Esophagus muscularis mucosa (tissue), 4 donors: ENCODE results near the gene NSDHL. TPM values are rescaled to one million over a fixed set of nuclear protein-coding genes. Genes with fewer than 3 reads are reported as not detected.

Experiments used
- DNase-seq: peaks from one replicate; pipeline ENCODE4 v3.0.0-alpha.2; 2017; ENCODE audit errors: extremely low spot score
- H3K27ac ChIP-seq, 4 donors: fragments of 200-600 bp; sonication (generic); replicated peaks in 1 of 4; 1 replicate in 3 of 4; 2 replicates in 1 of 4; pipeline ENCODE4 v1.5.1; 2016 to 2019; ENCODE audit warnings: mild to moderate bottlenecking in 1 of 4
- H3K27me3 ChIP-seq, 4 donors: fragments of 200-600 bp; sonication (generic); one replicate each; pipeline versions ENCODE4 v1.5.1 to v1.6.0; 2016 to 2019
- H3K36me3 ChIP-seq, 4 donors: fragments of 200-600 bp; sonication (generic); one replicate each; pipeline ENCODE4 v1.5.1; 2016 to 2019
- H3K4me1 ChIP-seq, 4 donors: fragments of 200-600 bp; sonication (generic); one replicate each; pipeline ENCODE4 v1.5.1; 2016 to 2019
- H3K4me3 ChIP-seq, 4 donors: fragments of 200-600 bp; sonication (generic); 1 replicate in 2 of 4; 2 replicates in 2 of 4; pipeline ENCODE4 v1.5.1; 2016 to 2019; ENCODE audit warnings: mild to moderate bottlenecking in 4 of 4, moderate library complexity in 1 of 4
- H3K9me3 ChIP-seq, 4 donors: fragments of 200-600 bp; sonication (generic); 1 replicate in 3 of 4; 2 replicates in 1 of 4; pipeline ENCODE4 v1.5.1; 2016 to 2019
- CTCF ChIP-seq, 3 experiments: fragments of 200-600 bp in 2 of 3; fragments of 450-650 bp in 1 of 3; sonication (generic) in 2 of 3; IDR thresholded peaks; one replicate each; pipeline ENCODE4 v1.5.1; 2017 to 2019; ENCODE audit warnings: antibody characterized with exemption in 3 of 3, mild to moderate bottlenecking in 2 of 3, moderate library complexity in 1 of 3
- EP300 ChIP-seq: sonication (generic); formaldehyde crosslinking; IDR thresholded peaks from one replicate; pipeline ENCODE4 v1.6.1; 2017; ENCODE audit warnings: antibody characterized with exemption
- POLR2A ChIP-seq: fragments of 450-650 bp; IDR thresholded peaks from one replicate; pipeline ENCODE4 v1.6.1; 2017; ENCODE audit warnings: antibody characterized with exemption, moderate library complexity, mild to moderate bottlenecking, low read depth
- POLR2AphosphoS5 ChIP-seq, 2 donors: sonication (generic); formaldehyde crosslinking; IDR thresholded peaks; one replicate each; pipeline ENCODE4 v1.6.1; 2017; ENCODE audit warnings: antibody characterized with exemption in 2 of 2
- whole genome bisulfite sequencing: methylation state at CpG from one replicate; pipeline ENCODE4 v1.1.5; 2018; 5-methylcytosine and 5-hydroxymethylcytosine counted together
- intact Hi-C: fragments of 100-400 bp; cut with DNase I; formaldehyde crosslinking; loops from one replicate; pipeline ENCODE4 v1.15.1; 2023
- total RNA-seq, 4 donors: library from RNA; depleted of rRNA; stranded (reverse); fragments of >200 nt; gene quantifications; one replicate each; pipeline versions ENCODE4 v1.1.0 to v1.2.1, GENCODE V29; 2016

NSDHL gene
- total RNA-seq, 4 donors from 2014 or later = 5.8 to 10.1 (median 8.7) TPM

- H3K36me3 ChIP-seq = no peaks in the 10 kb centered on the region
- no peak overlapping the region for H3K4me3 ChIP-seq
- no peaks in the 10 kb centered on the region for H3K9me3 ChIP-seq
- TF ChIP-seq POLR2A = no peak
- no peak for TF ChIP-seq EP300
- no peak for TF ChIP-seq POLR2AphosphoS5 (IDR thresholded peaks at IDR 0.05)
- TF ChIP-seq CTCF (IDR thresholded peaks at IDR 0.05) = no peak
- DNase-seq = no peak
- WGBS = 77% methylated on average over 11 of the region's 21 CpGs
- no peaks in the 10 kb centered on the region for H3K4me1 ChIP-seq
- intact Hi-C loops = no loop called here
- no peak overlapping the region for H3K27ac ChIP-seq
- no peaks in the 10 kb centered on the region for H3K27me3 ChIP-seq
These were observed 87.1 kb downstream of the NSDHL start for GRCh38 chrX:152917656-152918579.

GRCh38 chrX:152918707-152919106 is 87.8 kb downstream of the NSDHL start:
- H3K4me1 ChIP-seq = no peaks in the 10 kb centered on the region
- H3K36me3 ChIP-seq = no peaks in the 10 kb centered on the region
- no peaks in the 10 kb centered on the region for H3K9me3 ChIP-seq
- H3K4me3 ChIP-seq = no peak overlapping the region
- H3K27ac ChIP-seq = no peak overlapping the region
- TF ChIP-seq EP300 (no peak), POLR2A (no peak)
- DNase-seq = no peak
- intact Hi-C loops = no loop called here
- WGBS = 61% methylated on average over 7 of the region's 7 CpGs
- no peaks in the 10 kb centered on the region for H3K27me3 ChIP-seq

Other genes starting within 250 kb of the NSDHL start
- under 1 TPM in 1 of 4 donors, not detected in 3; 0.06 TPM for gene GABRQ, start 193.2 kb upstream of the NSDHL start, total RNA-seq
- not detected for gene MAGEA3, start 132.3 kb upstream of the NSDHL start, total RNA-seq
- gene CSAG2, start 121.8 kb upstream of the NSDHL start, total RNA-seq = not detected
- gene MAGEA2B, start 116.4 kb upstream of the NSDHL start, total RNA-seq = not detected
- not detected for gene CSAG1, start 97.3 kb upstream of the NSDHL start, total RNA-seq
- not detected for gene MAGEA12, start 97.3 kb upstream of the NSDHL start, total RNA-seq
- not detected for gene MAGEA2, start 77.2 kb upstream of the NSDHL start, total RNA-seq
- gene CSAG3, start 71.8 kb upstream of the NSDHL start, total RNA-seq = not detected
- gene MAGEA6, start 61.4 kb upstream of the NSDHL start, total RNA-seq = not detected
- 10 to 100 TPM; 40.7 to 56.2 (median 52.0) TPM for gene CETN2, start 306 bp upstream of the NSDHL start, total RNA-seq
- gene ZNF185, start 67.0 kb downstream of the NSDHL start, total RNA-seq = 1 to 10 TPM; 2.5 to 3.7 (median 3.0) TPM
- not detected for gene PNMA5, start 163.1 kb downstream of the NSDHL start, total RNA-seq
- under 1 TPM; 0.13 to 0.42 (median 0.17) TPM for gene PNMA3, start 225.4 kb downstream of the NSDHL start, total RNA-seq
- 1 to 10 TPM; 1.2 to 3.7 (median 2.7) TPM for gene PNMA6A, start 241.4 kb downstream of the NSDHL start, total RNA-seq